ENCODE data around the gene TMEM9.

Gene TMEM9

DNA sequence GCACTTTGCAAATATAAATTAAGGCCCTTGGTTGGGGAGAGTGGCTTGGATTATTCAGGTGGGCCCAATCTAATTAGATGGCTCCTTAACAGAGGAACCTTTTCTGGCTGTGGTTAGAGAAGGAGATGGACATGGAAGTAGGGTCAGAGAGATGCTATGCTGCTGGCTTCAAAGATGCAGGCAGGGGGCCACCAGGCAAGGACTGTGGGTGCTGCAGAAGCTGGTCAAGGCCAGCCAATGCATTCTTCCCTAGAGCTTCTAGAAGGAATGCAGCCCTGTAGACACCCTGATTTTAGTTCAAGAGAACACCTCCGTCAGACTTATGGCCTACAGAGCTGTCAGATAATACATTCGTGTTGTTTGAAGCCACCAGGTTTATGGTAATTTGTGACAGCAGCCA, 3.7 kb upstream of the TMEM9 start:
- no peak for DNase-seq (ENCODE audit: low read depth)
- TF ChIP-seq, protein P1, sequence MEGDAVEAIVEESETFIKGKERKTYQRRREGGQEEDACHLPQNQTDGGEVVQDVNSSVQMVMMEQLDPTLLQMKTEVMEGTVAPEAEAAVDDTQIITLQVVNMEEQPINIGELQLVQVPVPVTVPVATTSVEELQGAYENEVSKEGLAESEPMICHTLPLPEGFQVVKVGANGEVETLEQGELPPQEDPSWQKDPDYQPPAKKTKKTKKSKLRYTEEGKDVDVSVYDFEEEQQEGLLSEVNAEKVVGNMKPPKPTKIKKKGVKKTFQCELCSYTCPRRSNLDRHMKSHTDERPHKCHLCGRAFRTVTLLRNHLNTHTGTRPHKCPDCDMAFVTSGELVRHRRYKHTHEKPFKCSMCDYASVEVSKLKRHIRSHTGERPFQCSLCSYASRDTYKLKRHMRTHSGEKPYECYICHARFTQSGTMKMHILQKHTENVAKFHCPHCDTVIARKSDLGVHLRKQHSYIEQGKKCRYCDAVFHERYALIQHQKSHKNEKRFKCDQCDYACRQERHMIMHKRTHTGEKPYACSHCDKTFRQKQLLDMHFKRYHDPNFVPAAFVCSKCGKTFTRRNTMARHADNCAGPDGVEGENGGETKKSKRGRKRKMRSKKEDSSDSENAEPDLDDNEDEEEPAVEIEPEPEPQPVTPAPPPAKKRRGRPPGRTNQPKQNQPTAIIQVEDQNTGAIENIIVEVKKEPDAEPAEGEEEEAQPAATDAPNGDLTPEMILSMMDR (IDR thresholded peaks at IDR 0.05; ENCODE audit: low read depth, low read length, missing control alignments) = no peak
- no peak overlapping the region for H3K4me3 ChIP-seq (ENCODE audit: low read depth, low read length)
- in situ Hi-C loops (cut with HindIII; ENCODE audit: low sequenced_read_pairs) = loop anchor here (10.0 kb wide), 1 partner anchor 67 kb away; no protein-coding TSS in a partner anchor

DNA sequence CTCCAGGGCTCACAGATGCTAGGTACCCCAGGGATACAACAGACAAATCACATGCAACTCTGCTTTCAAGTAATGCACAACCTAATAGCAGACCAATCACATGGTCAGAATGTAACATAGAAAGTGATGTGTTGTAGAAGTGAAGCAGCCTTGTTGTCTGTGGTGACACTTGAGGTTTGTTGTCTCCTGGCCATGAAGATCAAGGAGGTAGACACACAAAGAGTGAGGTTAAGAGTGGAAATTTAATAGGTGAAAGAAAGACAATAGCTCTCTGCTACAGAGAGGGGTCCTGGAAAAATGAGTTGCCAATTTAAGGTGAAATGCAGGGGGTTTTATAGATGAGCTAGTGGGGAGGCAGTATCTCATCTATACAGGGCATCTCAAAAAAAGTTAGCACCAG, 2.5 kb upstream of the TMEM9 start:
- no peak overlapping the region for H3K4me3 ChIP-seq (ENCODE audit: low read depth, low read length)
- in situ Hi-C loops (cut with HindIII; ENCODE audit: low sequenced_read_pairs) = loop anchor here (10.0 kb wide), 1 partner anchor 68 kb away; no protein-coding TSS in a partner anchor
- no peak for DNase-seq (ENCODE audit: low read depth)
- TF ChIP-seq, protein P1 (IDR thresholded peaks at IDR 0.05; ENCODE audit: low read depth, low read length, missing control alignments) = no peak

DNA sequence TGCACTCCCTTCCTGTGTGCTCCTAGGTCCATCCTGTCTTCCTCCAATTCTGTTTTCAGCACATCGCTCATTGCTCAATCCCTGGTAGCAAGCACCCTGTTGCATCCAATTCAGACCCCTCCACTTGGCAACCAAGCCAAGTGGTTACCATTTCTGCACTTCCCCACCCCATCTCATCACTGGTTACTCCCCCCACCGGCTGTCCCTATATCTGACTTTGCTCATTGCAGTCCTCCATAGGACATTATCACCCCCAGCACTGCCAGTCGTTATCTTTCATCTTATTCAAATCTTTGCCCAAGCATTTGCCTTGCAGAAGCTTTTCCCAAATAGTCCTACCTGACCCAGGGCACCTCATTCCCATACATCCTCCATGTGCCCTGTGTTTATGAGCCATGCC, 2.1 kb upstream of the TMEM9 start:
- in situ Hi-C loops (cut with HindIII; ENCODE audit: low sequenced_read_pairs) = loop anchor here (10.0 kb wide), 1 partner anchor 68 kb away; no protein-coding TSS in a partner anchor
- no peak for DNase-seq (ENCODE audit: low read depth)

DNA sequence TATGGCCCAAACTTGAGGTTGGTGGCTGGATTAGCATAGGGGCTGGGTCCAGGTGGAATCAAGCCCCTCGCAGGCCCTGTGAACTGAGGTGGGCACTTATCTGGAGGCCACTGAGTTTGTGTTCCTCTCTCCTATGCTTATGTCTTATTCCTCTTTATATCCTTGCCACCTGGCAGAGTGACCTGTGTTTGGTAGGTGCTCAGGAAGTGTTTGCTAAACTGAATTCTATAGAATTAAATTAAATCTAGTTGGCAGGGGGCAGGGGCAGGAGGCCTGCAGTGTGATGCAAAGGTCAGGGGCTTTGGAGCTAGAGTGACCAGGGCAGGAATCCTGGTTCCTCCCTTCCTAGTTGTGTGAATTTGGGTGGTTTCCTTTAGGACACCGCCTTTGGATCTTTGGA, 1.1 kb upstream of the TMEM9 start:
- no peak overlapping the region for H3K4me3 ChIP-seq (ENCODE audit: low read depth, low read length)
- in situ Hi-C loops (cut with HindIII; ENCODE audit: low sequenced_read_pairs) = loop anchor here (10.0 kb wide), 1 partner anchor 69 kb away; no protein-coding TSS in a partner anchor
- no peak for DNase-seq (ENCODE audit: low read depth)
- TF ChIP-seq, protein P1 (IDR thresholded peaks at IDR 0.05; ENCODE audit: low read depth, low read length, missing control alignments) = no peak

More for the DNA sequence above, 2.1 kb upstream of the TMEM9 start:
- TF ChIP-seq, protein P1 (IDR thresholded peaks at IDR 0.05; ENCODE audit: low read depth, low read length, missing control alignments) = no peak
- H3K4me3 ChIP-seq (ENCODE audit: low read depth, low read length) = no peak overlapping the region

DNA sequence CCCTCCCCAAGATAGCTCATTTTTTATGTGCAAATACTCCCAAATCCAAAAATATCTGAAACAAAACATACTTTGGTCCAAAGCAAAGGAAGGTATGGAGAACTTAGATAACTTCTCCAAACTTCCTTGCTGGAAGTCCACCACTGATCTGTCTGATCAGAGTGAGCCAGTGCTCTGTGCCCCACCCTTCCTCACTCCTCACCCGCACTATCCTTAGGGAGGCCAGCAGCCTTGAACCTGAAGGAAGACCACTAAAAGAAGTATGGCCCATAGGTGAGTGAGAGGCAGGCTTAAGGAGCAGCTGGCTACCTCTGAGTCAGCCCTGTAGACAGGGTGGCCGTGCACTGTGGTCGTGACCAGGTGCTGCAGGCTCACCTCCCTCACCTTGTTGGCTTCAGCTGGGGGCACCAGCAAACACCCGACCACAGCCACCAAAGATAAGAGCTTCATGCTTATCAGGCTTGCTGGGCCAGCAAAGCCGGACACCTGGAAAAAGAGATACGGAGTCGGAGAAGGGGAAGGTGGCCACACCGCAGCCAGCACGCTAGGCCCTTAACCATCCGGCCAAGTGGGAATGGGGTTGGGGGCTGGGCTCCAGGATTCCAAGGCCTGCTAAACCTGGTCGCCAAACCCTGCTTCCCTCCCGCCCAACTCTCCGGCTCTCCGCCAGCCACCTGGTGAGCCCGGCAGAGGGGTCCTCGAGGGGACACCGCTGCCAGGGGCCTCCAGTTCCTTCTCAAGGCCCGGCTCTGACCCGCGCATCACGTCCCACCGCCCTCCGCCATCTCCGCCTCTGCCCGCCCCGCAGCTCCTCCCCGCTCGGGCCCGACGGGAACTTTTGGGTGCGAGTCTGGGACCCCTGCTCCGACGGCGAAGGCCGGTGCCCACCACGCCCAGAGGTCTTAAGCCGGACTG, 543 bp downstream of the TMEM9 start:
- peak overlapping the region; percentile 75 for H3K4me3 ChIP-seq (ENCODE audit: low read depth, low read length)
- in situ Hi-C loops (cut with HindIII; ENCODE audit: low sequenced_read_pairs) = loop anchor here (10.0 kb wide), 1 partner anchor 71 kb away; no protein-coding TSS in a partner anchor
- TF ChIP-seq, protein P1 (IDR thresholded peaks at IDR 0.05; ENCODE audit: low read depth, low read length, missing control alignments) = no peak
- no peak for DNase-seq (ENCODE audit: low read depth)

DNA sequence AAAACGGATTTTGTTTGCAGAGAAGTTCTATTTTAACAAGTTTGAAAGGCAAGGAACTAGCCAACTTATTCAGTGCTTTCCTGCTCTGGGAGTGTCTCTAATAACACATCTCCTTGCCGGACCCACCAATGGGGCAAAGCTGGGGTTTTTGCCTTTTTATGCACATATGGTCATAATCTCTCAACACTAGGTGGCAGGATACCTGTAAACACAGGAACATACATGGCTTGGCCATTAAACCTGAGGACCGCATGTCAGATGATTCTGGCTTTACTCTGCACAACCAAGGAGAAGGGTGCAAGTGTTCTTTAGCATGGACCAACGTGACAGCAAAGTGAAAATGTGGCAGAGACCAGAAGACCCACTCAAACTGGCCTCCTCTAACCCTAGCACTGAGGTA, 4.9 kb downstream of the TMEM9 start:
- no peak for DNase-seq (ENCODE audit: low read depth)
- no peak overlapping the region for H3K4me3 ChIP-seq (ENCODE audit: low read depth, low read length)
- TF ChIP-seq, protein P1 (IDR thresholded peaks at IDR 0.05; ENCODE audit: low read depth, low read length, missing control alignments) = peak; percentile 54
- in situ Hi-C loops (cut with HindIII; ENCODE audit: low sequenced_read_pairs) = no loop called here
